Hepatocyte (in vitro differentiated cells): Measurements from ENCODE around the gene MRM1.

Source experiments
- EZH2 ChIP-seq: fragments of 200-600 bp; sonication (generic); IDR thresholded peaks from 2 replicates; pipeline ENCODE4 v1.6.1; 2016; ENCODE audit warnings: antibody characterized with exemption, mild to moderate bottlenecking, borderline replicate concordance
- TF ChIP-seq, protein P1 (sequence below): fragments of 200-600 bp; sonication (generic); IDR thresholded peaks from 2 replicates; pipeline ENCODE4 v1.5.1; 2016; ENCODE audit warnings: antibody characterized with exemption, mild to moderate bottlenecking; ENCODE audit not compliant: poor library complexity

DNA sequence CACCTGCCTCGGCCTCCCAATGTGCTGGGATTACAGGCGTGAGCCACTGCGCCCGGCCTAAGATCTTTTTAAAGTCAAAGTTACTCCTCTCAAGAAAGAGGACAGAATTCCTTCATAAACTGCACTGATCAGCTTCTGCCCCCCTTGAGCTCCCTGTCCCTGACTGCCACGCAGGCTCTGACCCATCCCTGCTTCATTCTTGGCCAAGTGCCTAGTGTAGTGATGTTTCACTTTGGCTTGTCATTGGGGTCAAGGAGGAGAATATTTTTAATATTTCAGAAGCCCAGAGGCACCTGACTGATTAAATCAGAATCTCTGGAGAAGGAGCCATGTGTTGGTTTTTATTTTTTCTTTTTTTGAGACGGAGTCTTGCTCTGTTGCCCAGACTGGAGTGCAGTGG is 9.1 kb downstream of the MRM1 start:
- TF ChIP-seq, protein P1, sequence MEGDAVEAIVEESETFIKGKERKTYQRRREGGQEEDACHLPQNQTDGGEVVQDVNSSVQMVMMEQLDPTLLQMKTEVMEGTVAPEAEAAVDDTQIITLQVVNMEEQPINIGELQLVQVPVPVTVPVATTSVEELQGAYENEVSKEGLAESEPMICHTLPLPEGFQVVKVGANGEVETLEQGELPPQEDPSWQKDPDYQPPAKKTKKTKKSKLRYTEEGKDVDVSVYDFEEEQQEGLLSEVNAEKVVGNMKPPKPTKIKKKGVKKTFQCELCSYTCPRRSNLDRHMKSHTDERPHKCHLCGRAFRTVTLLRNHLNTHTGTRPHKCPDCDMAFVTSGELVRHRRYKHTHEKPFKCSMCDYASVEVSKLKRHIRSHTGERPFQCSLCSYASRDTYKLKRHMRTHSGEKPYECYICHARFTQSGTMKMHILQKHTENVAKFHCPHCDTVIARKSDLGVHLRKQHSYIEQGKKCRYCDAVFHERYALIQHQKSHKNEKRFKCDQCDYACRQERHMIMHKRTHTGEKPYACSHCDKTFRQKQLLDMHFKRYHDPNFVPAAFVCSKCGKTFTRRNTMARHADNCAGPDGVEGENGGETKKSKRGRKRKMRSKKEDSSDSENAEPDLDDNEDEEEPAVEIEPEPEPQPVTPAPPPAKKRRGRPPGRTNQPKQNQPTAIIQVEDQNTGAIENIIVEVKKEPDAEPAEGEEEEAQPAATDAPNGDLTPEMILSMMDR, result no peak
- no peak for TF ChIP-seq EZH2
